ENCODE results near the gene GPC5.

- TF ChIP-seq SP1 (IDR thresholded peaks at IDR 0.05) (no peak), LEF1 (IDR thresholded peaks at IDR 0.05; ENCODE audit: borderline replicate concordance) (no peak), BHLHE40 (IDR thresholded peaks at IDR 0.05; ENCODE audit: borderline replicate concordance) (no peak)
These were observed 1496.0 kb downstream of the GPC5 start for GRCh38 chr13:92894447-92894846.

Data from HEK293T (cell line).